Dendritic cell treated with granulocyte-macrophage colony-stimulating factor and Interleukin-4, amounts not matched to agents 40 ng/mL and 50 ng/mL, for 4 days (primary cell): ENCODE results near the gene RNF4.
"Not testable (repeated sequence)": the region's sequence is repeated elsewhere in the genome, so short reads cannot be mapped to it uniquely, and the experiment has no call there.

Source experiments
- H3K27ac Mint-ChIP-seq: one replicate; pipeline ENCODE4 v1.8.0; 2022; ENCODE audit warnings: mild to moderate bottlenecking, mixed read lengths
- H3K27me3 Mint-ChIP-seq: one replicate; pipeline ENCODE4 v1.8.0; 2022; ENCODE audit warnings: mild to moderate bottlenecking, mixed read lengths
- H3K36me3 Mint-ChIP-seq: one replicate; pipeline ENCODE4 v1.8.0; 2022; ENCODE audit warnings: low read depth, mixed read lengths
- H3K4me1 Mint-ChIP-seq: one replicate; pipeline ENCODE4 v1.8.0; 2022; ENCODE audit warnings: low read depth, mixed read lengths
- H3K4me3 Mint-ChIP-seq: one replicate; pipeline ENCODE4 v1.8.0; 2022; ENCODE audit warnings: mild to moderate bottlenecking, moderate library complexity, mixed read lengths
- H3K9me3 Mint-ChIP-seq: one replicate; pipeline ENCODE4 v1.8.0; 2022; ENCODE audit warnings: mixed read lengths
- intact Hi-C: fragments of 100-400 bp; cut with micrococcal nuclease; formaldehyde crosslinking; loops from one replicate; pipeline ENCODE4 v1.15.0; 2022

RNF4 gene

GRCh38 chr4:2458546-2459491, 10.1 kb upstream of the RNF4 start:
- H3K27me3 Mint-ChIP-seq = peaks cover 44% of the 10 kb centered on the region
- H3K4me3 Mint-ChIP-seq = no peak overlapping the region
- no peak overlapping the region for H3K27ac Mint-ChIP-seq
- H3K9me3 Mint-ChIP-seq = no peaks in the 10 kb centered on the region
- intact Hi-C loops = no loop called here
- H3K36me3 Mint-ChIP-seq = no peaks in the 10 kb centered on the region
- H3K4me1 Mint-ChIP-seq = peaks cover 14% of the 10 kb centered on the region

GRCh38 chr4:2459589-2460349, 9.1 kb upstream of the RNF4 start:
- intact Hi-C loops = no loop called here
- Mint-ChIP-seq H3K9me3 (no peaks in the 10 kb centered on the region), H3K4me3 (no peak overlapping the region), H3K27ac (no peak overlapping the region), H3K4me1 (peaks cover 14% of the 10 kb centered on the region), H3K27me3 (peaks cover 51% of the 10 kb centered on the region), H3K36me3 (no peaks in the 10 kb centered on the region)

GRCh38 chr4:2461246-2461960, 7.5 kb upstream of the RNF4 start:
- Mint-ChIP-seq H3K27ac (peak overlapping the region; percentile 48), H3K4me1 (peaks cover 14% of the 10 kb centered on the region), H3K9me3 (no peaks in the 10 kb centered on the region), H3K36me3 (no peaks in the 10 kb centered on the region), H3K4me3 (peak overlapping the region; percentile 53), H3K27me3 (peaks cover 51% of the 10 kb centered on the region)
- intact Hi-C loops = no loop called here

GRCh38 chr4:2462218-2462991, 6.5 kb upstream of the RNF4 start:
- Mint-ChIP-seq H3K4me1 (peaks cover 20% of the 10 kb centered on the region), H3K36me3 (no peaks in the 10 kb centered on the region), H3K27me3 (peaks cover 51% of the 10 kb centered on the region), H3K27ac (peak overlapping the region; percentile 48), H3K4me3 (peak overlapping the region; percentile 74), H3K9me3 (no peaks in the 10 kb centered on the region)
- intact Hi-C loops = no loop called here

GRCh38 chr4:2462992-2463762, 5.7 kb upstream of the RNF4 start:
- H3K27ac Mint-ChIP-seq = no peak overlapping the region
- no peaks in the 10 kb centered on the region for H3K9me3 Mint-ChIP-seq
- H3K4me1 Mint-ChIP-seq = peaks cover 26% of the 10 kb centered on the region
- peak overlapping the region; percentile 67 for H3K4me3 Mint-ChIP-seq
- H3K27me3 Mint-ChIP-seq = peaks cover 47% of the 10 kb centered on the region
- H3K36me3 Mint-ChIP-seq = peaks cover 2% of the 10 kb centered on the region
- intact Hi-C loops = no loop called here

- intact Hi-C loops = loop anchor here (5.0 kb wide), 1 partner anchor 223 kb away; the partner anchor contains the start of genes HAUS3 and POLN
- Mint-ChIP-seq H3K4me3 (no peak overlapping the region), H3K27ac (no peak overlapping the region), H3K27me3 (peaks cover 39% of the 10 kb centered on the region), H3K4me1 (peaks cover 32% of the 10 kb centered on the region), H3K36me3 (peaks cover 17% of the 10 kb centered on the region), H3K9me3 (no peaks in the 10 kb centered on the region)
Measured at GRCh38 chr4:2465032-2465431, 3.9 kb upstream of the RNF4 start.

GRCh38 chr4:2465544-2465943, 3.4 kb upstream of the RNF4 start:
- not testable (repeated sequence) for H3K27ac Mint-ChIP-seq, H3K4me3 Mint-ChIP-seq, H3K9me3 Mint-ChIP-seq
- peaks cover 36% of the 10 kb centered on the region for H3K27me3 Mint-ChIP-seq
- H3K4me1 Mint-ChIP-seq = peaks cover 37% of the 10 kb centered on the region
- intact Hi-C loops = loop anchor here (5.0 kb wide), 1 partner anchor 223 kb away; the partner anchor contains the start of genes HAUS3 and POLN
- H3K36me3 Mint-ChIP-seq = peaks cover 18% of the 10 kb centered on the region

- intact Hi-C loops = loop anchor here (1.0 to 5.0 kb wide), 4 partner anchors 16 to 227 kb away; partner anchors contain the start of genes FAM193A, HAUS3 and POLN
- peaks cover 56% of the 10 kb centered on the region for H3K36me3 Mint-ChIP-seq
- peaks cover 52% of the 10 kb centered on the region for H3K4me1 Mint-ChIP-seq
- H3K4me3 Mint-ChIP-seq = peak overlapping the region; percentile 97
- H3K27me3 Mint-ChIP-seq = peaks cover 3% of the 10 kb centered on the region
- H3K27ac Mint-ChIP-seq = peak overlapping the region; percentile 97
- no peaks in the 10 kb centered on the region for H3K9me3 Mint-ChIP-seq
Measured at GRCh38 chr4:2469192-2469984, 482 bp downstream of the RNF4 start.

GRCh38 chr4:2470791-2471190, 1.9 kb downstream of the RNF4 start:
- H3K9me3 Mint-ChIP-seq = no peaks in the 10 kb centered on the region
- peaks cover 69% of the 10 kb centered on the region for H3K36me3 Mint-ChIP-seq
- H3K27me3 Mint-ChIP-seq = no peaks in the 10 kb centered on the region
- H3K27ac Mint-ChIP-seq = no peak overlapping the region
- H3K4me1 Mint-ChIP-seq = peaks cover 64% of the 10 kb centered on the region
- intact Hi-C loops = no loop called here
- peak overlapping the region; percentile 32 for H3K4me3 Mint-ChIP-seq

- Mint-ChIP-seq H3K27me3 (no peaks in the 10 kb centered on the region), H3K4me1 (peaks cover 71% of the 10 kb centered on the region), H3K27ac (no peak overlapping the region), H3K36me3 (peaks cover 82% of the 10 kb centered on the region), H3K9me3 (no peaks in the 10 kb centered on the region), H3K4me3 (no peak overlapping the region)
- intact Hi-C loops = no loop called here
Measured at GRCh38 chr4:2472187-2472586, 3.3 kb downstream of the RNF4 start.

- Mint-ChIP-seq H3K36me3 (peaks cover 74% of the 10 kb centered on the region), H3K4me3 (no peak overlapping the region), H3K27ac (peak overlapping the region; percentile 46), H3K4me1 (peaks cover 93% of the 10 kb centered on the region), H3K27me3 (no peaks in the 10 kb centered on the region), H3K9me3 (no peaks in the 10 kb centered on the region)
- intact Hi-C loops = no loop called here
Measured at GRCh38 chr4:2478229-2478628, 9.3 kb downstream of the RNF4 start.

GRCh38 chr4:2480649-2481048, 11.7 kb downstream of the RNF4 start:
- H3K27me3 Mint-ChIP-seq = no peaks in the 10 kb centered on the region
- H3K27ac Mint-ChIP-seq = no peak overlapping the region
- no peaks in the 10 kb centered on the region for H3K9me3 Mint-ChIP-seq
- peaks cover 50% of the 10 kb centered on the region for H3K36me3 Mint-ChIP-seq
- H3K4me3 Mint-ChIP-seq = no peak overlapping the region
- peaks cover 89% of the 10 kb centered on the region for H3K4me1 Mint-ChIP-seq
- intact Hi-C loops = no loop called here
